Measurements from ENCODE around the gene PAEP.

The PAEP gene

GRCh38 chr9:135602789-135603481 is 41.4 kb downstream of the PAEP start:
- peak; percentile 81 for DNase-seq

GRCh38 chr9:135604437-135605237 is 43.1 kb downstream of the PAEP start:
- DNase-seq = peak; percentile 22

GRCh38 chr9:135605238-135605781 is 43.8 kb downstream of the PAEP start:
- DNase-seq = peak; percentile 15

- DNase-seq = peak; percentile 2
Observed at GRCh38 chr9:135606885-135607259, 45.3 kb downstream of the PAEP start.

- peak; percentile 15 for DNase-seq
Observed at GRCh38 chr9:135607401-135608293, 46.1 kb downstream of the PAEP start.

- DNase-seq = peak; percentile 9
Observed at GRCh38 chr9:135608294-135608998, 46.9 kb downstream of the PAEP start.

GRCh38 chr9:135608999-135609317 is 47.4 kb downstream of the PAEP start:
- DNase-seq = no peak

- DNase-seq = no peak
Observed at GRCh38 chr9:135609366-135609955, 47.9 kb downstream of the PAEP start.

GRCh38 chr9:135610290-135611141 is 49.0 kb downstream of the PAEP start:
- no peak for DNase-seq

GRCh38 chr9:135611142-135611874 is 49.8 kb downstream of the PAEP start:
- no peak for DNase-seq

GRCh38 chr9:135611875-135612209 is 50.3 kb downstream of the PAEP start:
- DNase-seq = no peak

- DNase-seq = no peak
Observed at GRCh38 chr9:135612437-135612836, 50.9 kb downstream of the PAEP start.

GRCh38 chr9:135612981-135613910 is 51.7 kb downstream of the PAEP start:
- DNase-seq = no peak

GRCh38 chr9:135613946-135614805 is 52.6 kb downstream of the PAEP start:
- no peak for DNase-seq

- no peak for DNase-seq
Observed at GRCh38 chr9:135614821-135615665, 53.5 kb downstream of the PAEP start.

- no peak for DNase-seq
Observed at GRCh38 chr9:135615666-135616618, 54.4 kb downstream of the PAEP start.

Data from stimulated activated CD8-positive, alpha-beta memory T cell treated with anti-CD3 and anti-CD28 coated beads, Interleukin-4, amount 100 ng/mL, for 48 hours (primary cell).